HG02678 (cell line): ENCODE measurements around the gene SPP2.

ENCODE experiments used
- ATAC-seq: cut with Tn5 transposase; IDR thresholded peaks from one replicate; pipeline ENCODE4 v1.9.1; 2021; ENCODE audit warnings: mild to moderate bottlenecking, moderate library complexity; ENCODE audit not compliant: unreplicated experiment

Gene SPP2

GRCh38 chr2:234091883-234092282 is 41.4 kb downstream of the SPP2 start:
- no peak for ATAC-seq

- no peak for ATAC-seq
These were observed 41.8 kb downstream of the SPP2 start for GRCh38 chr2:234092344-234092743.

- ATAC-seq: no peak
These were observed 44.8 kb downstream of the SPP2 start for GRCh38 chr2:234095301-234095700.

GRCh38 chr2:234096164-234096563 is 45.7 kb downstream of the SPP2 start:
- ATAC-seq: no peak

GRCh38 chr2:234098681-234099080 is 48.2 kb downstream of the SPP2 start:
- no peak for ATAC-seq

- ATAC-seq: no peak
These were observed 48.8 kb downstream of the SPP2 start for GRCh38 chr2:234099266-234099665.

GRCh38 chr2:234100686-234101085 is 50.2 kb downstream of the SPP2 start:
- ATAC-seq: no peak

GRCh38 chr2:234102112-234102511 is 51.6 kb downstream of the SPP2 start:
- ATAC-seq: no peak

GRCh38 chr2:234107861-234108260 is 57.4 kb downstream of the SPP2 start:
- no peak for ATAC-seq

GRCh38 chr2:234109321-234109720 is 58.8 kb downstream of the SPP2 start:
- no peak for ATAC-seq

- no peak for ATAC-seq
These were observed 59.7 kb downstream of the SPP2 start for GRCh38 chr2:234110219-234110618.

- no peak for ATAC-seq
These were observed 61.0 kb downstream of the SPP2 start for GRCh38 chr2:234111523-234111922.

GRCh38 chr2:234116010-234116409 is 65.5 kb downstream of the SPP2 start:
- no peak for ATAC-seq

- no peak for ATAC-seq
These were observed 71.5 kb downstream of the SPP2 start for GRCh38 chr2:234121999-234122398.

- no peak for ATAC-seq
These were observed 75.1 kb downstream of the SPP2 start for GRCh38 chr2:234125451-234126145.

- ATAC-seq: no peak
These were observed 75.6 kb downstream of the SPP2 start for GRCh38 chr2:234126146-234126470.
